OCI-LY1 (cell line): ENCODE measurements around the gene PTPRN2.

Experiments used
- H2AFZ ChIP-seq: fragments of 200-600 bp; sonication (generic), shearing (Covaris generic); 2 replicates; pipeline ENCODE4 v1.6.0; 2014; ENCODE audit warnings: antibody characterized with exemption, mild to moderate bottlenecking, low read length
- H3F3A ChIP-seq: fragments of 200-600 bp; sonication (generic), shearing (Covaris generic); 2 replicates; pipeline ENCODE4 v1.6.0; 2014; ENCODE audit warnings: mild to moderate bottlenecking, antibody characterized with exemption, low read length, moderate library complexity; ENCODE audit not compliant: insufficient read depth
- H3K27ac ChIP-seq: fragments of 200-600 bp; sonication (generic); 2 replicates; pipeline ENCODE4 v1.5.1; 2014; ENCODE audit warnings: low read length, mixed run types, mild to moderate bottlenecking, low read depth; ENCODE audit not compliant: poor library complexity, severe bottlenecking
- H3K27me3 ChIP-seq: fragments of 200-600 bp; sonication (generic); 2 replicates; pipeline ENCODE4 v1.6.0; 2014; ENCODE audit warnings: antibody characterized with exemption, mild to moderate bottlenecking, low read length, moderate library complexity; ENCODE audit not compliant: insufficient read depth
- H3K36me3 ChIP-seq: fragments of 200-600 bp; sonication (generic); 2 replicates; pipeline ENCODE4 v1.6.1; 2014; ENCODE audit warnings: mild to moderate bottlenecking, antibody characterized with exemption, low read length, moderate library complexity, mixed read lengths; ENCODE audit not compliant: insufficient read depth
- H3K4me1 ChIP-seq: fragments of 200-600 bp; sonication (generic); 2 replicates; pipeline ENCODE4 v1.5.1; 2014; ENCODE audit warnings: mild to moderate bottlenecking, low read length, moderate library complexity; ENCODE audit not compliant: insufficient read depth, severe bottlenecking
- H3K4me2 ChIP-seq: fragments of 200-600 bp; sonication (generic), shearing (Covaris generic); 2 replicates; pipeline ENCODE4 v1.6.1; 2014; ENCODE audit warnings: low read length
- H3K4me3 ChIP-seq: fragments of 200-600 bp; sonication (generic); 2 replicates; pipeline ENCODE4 v1.5.1; 2014; ENCODE audit warnings: low read length, low read depth, mild to moderate bottlenecking, mixed read lengths; ENCODE audit not compliant: poor library complexity, severe bottlenecking
- H3K79me2 ChIP-seq: fragments of 200-600 bp; shearing (Covaris generic); 2 replicates; pipeline ENCODE4 v1.6.1; 2016; ENCODE audit warnings: mixed run types, low read length, mixed read lengths; ENCODE audit not compliant: insufficient read depth
- H3K9ac ChIP-seq: fragments of 200-600 bp; sonication (generic), shearing (Covaris generic); 2 replicates; pipeline ENCODE4 v1.6.1; 2014; ENCODE audit warnings: mild to moderate bottlenecking, low read length, mixed read lengths
- H3K9me2 ChIP-seq: fragments of 200-600 bp; sonication (generic), shearing (Covaris generic); 2 replicates; pipeline ENCODE4 v1.6.1; 2014; ENCODE audit warnings: low read depth, mild to moderate bottlenecking, low read length, mixed read lengths
- H3K9me3 ChIP-seq: fragments of 200-600 bp; shearing (Covaris generic); 2 replicates; pipeline ENCODE4 v1.6.1; 2014; ENCODE audit warnings: low read length, mixed read lengths
- H4K20me1 ChIP-seq: fragments of 200-600 bp; sonication (generic), shearing (Covaris generic); 2 replicates; pipeline ENCODE4 v1.6.0; 2016; ENCODE audit warnings: mild to moderate bottlenecking, low read length; ENCODE audit not compliant: insufficient read depth
- EZH2 ChIP-seq: fragments of 200-600 bp; sonication (generic), shearing (Covaris generic); IDR thresholded peaks from 2 replicates; pipeline ENCODE4 v1.8.0; 2017; ENCODE audit warnings: borderline replicate concordance, mixed run types, mild to moderate bottlenecking, antibody characterized with exemption, low read length, moderate library complexity, mixed read lengths
- TF ChIP-seq, protein P1 (sequence below): fragments of 200-600 bp; sonication (generic), shearing (Covaris generic); IDR thresholded peaks from 2 replicates; pipeline ENCODE4 v1.5.1; 2017; ENCODE audit warnings: mild to moderate bottlenecking, antibody characterized with exemption, low read length, moderate library complexity, mixed read lengths

PTPRN2 gene

DNA sequence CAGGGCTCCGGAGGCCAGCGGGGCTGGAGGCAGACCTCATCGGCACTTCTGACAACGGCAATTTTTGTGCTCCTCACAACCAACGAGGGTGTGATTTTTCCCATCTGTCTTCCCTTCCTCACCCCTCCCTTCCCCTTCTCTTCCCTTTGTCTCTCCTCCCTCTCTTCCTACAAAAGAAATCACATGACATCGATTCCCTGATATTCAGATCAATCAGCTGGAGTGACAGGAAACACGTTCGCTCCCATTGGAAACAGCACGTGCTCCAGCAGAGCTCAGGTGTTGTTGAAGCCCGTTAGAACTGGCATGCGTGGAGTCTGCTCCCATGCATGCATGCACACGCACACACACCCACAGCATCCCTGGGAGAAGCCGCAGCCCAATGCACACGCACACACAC, 222.4 kb downstream of the PTPRN2 start:
- H2AFZ ChIP-seq: no peak overlapping the region
- no peaks in the 10 kb centered on the region for H3K9me2 ChIP-seq
- no peaks in the 10 kb centered on the region for H3K79me2 ChIP-seq
- TF ChIP-seq, protein P1, sequence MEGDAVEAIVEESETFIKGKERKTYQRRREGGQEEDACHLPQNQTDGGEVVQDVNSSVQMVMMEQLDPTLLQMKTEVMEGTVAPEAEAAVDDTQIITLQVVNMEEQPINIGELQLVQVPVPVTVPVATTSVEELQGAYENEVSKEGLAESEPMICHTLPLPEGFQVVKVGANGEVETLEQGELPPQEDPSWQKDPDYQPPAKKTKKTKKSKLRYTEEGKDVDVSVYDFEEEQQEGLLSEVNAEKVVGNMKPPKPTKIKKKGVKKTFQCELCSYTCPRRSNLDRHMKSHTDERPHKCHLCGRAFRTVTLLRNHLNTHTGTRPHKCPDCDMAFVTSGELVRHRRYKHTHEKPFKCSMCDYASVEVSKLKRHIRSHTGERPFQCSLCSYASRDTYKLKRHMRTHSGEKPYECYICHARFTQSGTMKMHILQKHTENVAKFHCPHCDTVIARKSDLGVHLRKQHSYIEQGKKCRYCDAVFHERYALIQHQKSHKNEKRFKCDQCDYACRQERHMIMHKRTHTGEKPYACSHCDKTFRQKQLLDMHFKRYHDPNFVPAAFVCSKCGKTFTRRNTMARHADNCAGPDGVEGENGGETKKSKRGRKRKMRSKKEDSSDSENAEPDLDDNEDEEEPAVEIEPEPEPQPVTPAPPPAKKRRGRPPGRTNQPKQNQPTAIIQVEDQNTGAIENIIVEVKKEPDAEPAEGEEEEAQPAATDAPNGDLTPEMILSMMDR: no peak
- TF ChIP-seq EZH2: no peak
- no peaks in the 10 kb centered on the region for H4K20me1 ChIP-seq
- H3K36me3 ChIP-seq: no peaks in the 10 kb centered on the region
- H3K4me2 ChIP-seq: no peak overlapping the region
- H3K4me3 ChIP-seq: no peak overlapping the region
- 0 out of 2 replicates have a peak, but pooled peaks cover 3% of the 10 kb centered on the region for H3K27me3 ChIP-seq
- H3F3A ChIP-seq: no peaks in the 10 kb centered on the region
- no peaks in the 10 kb centered on the region for H3K9me3 ChIP-seq
- no peak overlapping the region for H3K9ac ChIP-seq
- H3K4me1 ChIP-seq: no peaks in the 10 kb centered on the region
- H3K27ac ChIP-seq: no peak overlapping the region

DNA sequence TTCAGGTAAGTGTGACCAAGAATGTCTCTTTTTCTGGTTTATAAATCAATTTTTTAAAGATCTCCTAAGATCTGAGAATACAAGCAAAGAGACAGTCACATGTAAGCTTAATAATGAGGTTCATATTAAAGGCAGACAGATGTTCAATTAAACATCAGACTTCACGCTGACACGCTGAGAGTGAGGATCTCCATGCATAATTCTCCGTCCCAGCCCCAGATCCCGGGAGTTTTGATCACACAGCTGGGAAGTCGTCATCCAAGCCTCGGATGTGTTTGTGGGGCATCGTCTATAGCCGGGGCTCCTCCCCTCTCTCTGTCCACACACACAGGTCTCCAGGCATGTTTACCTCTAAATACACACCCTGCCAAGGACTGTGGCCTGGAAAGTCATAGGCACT, 223.2 kb downstream of the PTPRN2 start:
- Histone ChIP-seq H3K27me3 (0 out of 2 replicates have a peak, but pooled peaks cover 3% of the 10 kb centered on the region), H3K27ac (no peak overlapping the region), H3F3A (no peaks in the 10 kb centered on the region), H3K9me2 (no peaks in the 10 kb centered on the region), H3K4me2 (no peak overlapping the region), H3K79me2 (no peaks in the 10 kb centered on the region), H3K9ac (no peak overlapping the region), H2AFZ (no peak overlapping the region), H3K4me3 (no peak overlapping the region), H3K4me1 (no peaks in the 10 kb centered on the region), H4K20me1 (no peaks in the 10 kb centered on the region), H3K36me3 (no peaks in the 10 kb centered on the region), H3K9me3 (no peaks in the 10 kb centered on the region)
- TF ChIP-seq EZH2: no peak
- TF ChIP-seq, protein P1: no peak

DNA sequence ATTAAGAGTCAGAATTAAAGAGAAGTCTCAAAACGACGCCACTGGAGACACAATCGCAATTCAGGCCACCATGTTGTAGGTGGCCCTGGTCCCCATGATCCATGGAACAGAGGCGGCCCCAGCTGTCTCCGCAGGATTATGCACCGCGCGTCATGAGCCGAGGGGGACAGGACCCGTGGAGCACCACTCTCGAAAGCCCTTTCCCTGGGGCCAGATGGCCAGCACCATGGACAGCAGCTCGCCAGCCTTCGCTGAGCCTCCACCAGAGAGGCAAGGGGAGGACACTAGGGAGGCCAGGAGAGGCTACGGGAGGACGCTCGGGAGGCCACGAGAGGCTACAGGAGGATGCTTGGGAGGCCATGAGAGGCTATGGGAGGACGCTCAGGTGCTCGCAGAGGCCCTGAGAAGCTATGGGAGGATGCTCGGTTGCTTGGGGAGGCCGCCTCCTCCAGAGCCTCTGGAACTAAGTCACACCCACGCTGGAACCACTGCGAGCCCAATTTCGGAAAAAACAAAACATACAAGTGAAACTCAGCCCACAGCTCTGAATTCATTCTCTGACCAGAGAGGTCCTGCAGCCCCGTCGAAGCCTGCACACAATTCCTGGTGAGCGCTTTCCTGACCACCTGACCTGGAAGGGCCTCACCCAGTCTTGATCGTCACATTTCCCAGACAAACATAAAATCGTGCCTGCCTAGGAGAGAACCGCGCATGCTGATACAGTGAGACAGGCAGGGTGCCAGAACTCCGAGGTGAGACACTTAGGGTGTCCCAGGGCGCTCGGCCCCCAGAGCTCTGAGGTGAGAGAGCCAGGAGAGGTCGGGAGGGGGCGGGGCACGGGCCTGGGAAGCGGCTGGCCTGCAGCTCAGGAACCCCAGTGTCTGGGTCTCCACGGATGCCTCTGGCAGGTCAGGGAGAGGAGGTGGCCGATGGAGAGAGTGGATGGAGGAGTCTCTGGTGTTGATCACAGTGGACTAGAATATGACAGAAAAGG, 224.4 kb downstream of the PTPRN2 start:
- Histone ChIP-seq H3K9me3 (no peaks in the 10 kb centered on the region), H3K4me2 (no peak overlapping the region), H3K9ac (no peak overlapping the region), H3K27me3 (0 out of 2 replicates have a peak, but pooled peaks cover 8% of the 10 kb centered on the region), H3F3A (no peaks in the 10 kb centered on the region), H3K9me2 (no peaks in the 10 kb centered on the region), H3K4me3 (no peak overlapping the region), H3K36me3 (no peaks in the 10 kb centered on the region), H3K4me1 (no peaks in the 10 kb centered on the region), H3K27ac (no peak overlapping the region), H3K79me2 (no peaks in the 10 kb centered on the region), H4K20me1 (no peaks in the 10 kb centered on the region), H2AFZ (no peak overlapping the region)
- TF ChIP-seq, protein P1: no peak
- no peak for TF ChIP-seq EZH2
